ENCODE measurements around the gene ADAMTS2. TPM values are rescaled to one million over a fixed set of nuclear protein-coding genes. Genes with fewer than 3 reads are reported as not detected.

The ADAMTS2 gene
- total and polyA plus RNA-seq, 2 experiments from 2014 or later, result 1.6 to 8.1 TPM

- no peak overlapping the region for H2AFZ ChIP-seq
- Mint-ChIP-seq H3K9me3 (no peaks in the 10 kb centered on the region), H3K27ac (no peak overlapping the region), H3K4me1 (peaks cover 14% of the 10 kb centered on the region), H3K4me3 (no peak overlapping the region), H3K27me3 (ENCODE audit: insufficient read depth, low read depth, poor library complexity) (peaks cover 11% of the 10 kb centered on the region), H3K36me3 (ENCODE audit: low read depth) (no peaks in the 10 kb centered on the region; the same call in 2 of the 3 replicates)
- TF ChIP-seq NANOG (IDR thresholded peaks at IDR 0.05; ENCODE audit: borderline replicate concordance), result no peak
- TF ChIP-seq, protein P1, sequence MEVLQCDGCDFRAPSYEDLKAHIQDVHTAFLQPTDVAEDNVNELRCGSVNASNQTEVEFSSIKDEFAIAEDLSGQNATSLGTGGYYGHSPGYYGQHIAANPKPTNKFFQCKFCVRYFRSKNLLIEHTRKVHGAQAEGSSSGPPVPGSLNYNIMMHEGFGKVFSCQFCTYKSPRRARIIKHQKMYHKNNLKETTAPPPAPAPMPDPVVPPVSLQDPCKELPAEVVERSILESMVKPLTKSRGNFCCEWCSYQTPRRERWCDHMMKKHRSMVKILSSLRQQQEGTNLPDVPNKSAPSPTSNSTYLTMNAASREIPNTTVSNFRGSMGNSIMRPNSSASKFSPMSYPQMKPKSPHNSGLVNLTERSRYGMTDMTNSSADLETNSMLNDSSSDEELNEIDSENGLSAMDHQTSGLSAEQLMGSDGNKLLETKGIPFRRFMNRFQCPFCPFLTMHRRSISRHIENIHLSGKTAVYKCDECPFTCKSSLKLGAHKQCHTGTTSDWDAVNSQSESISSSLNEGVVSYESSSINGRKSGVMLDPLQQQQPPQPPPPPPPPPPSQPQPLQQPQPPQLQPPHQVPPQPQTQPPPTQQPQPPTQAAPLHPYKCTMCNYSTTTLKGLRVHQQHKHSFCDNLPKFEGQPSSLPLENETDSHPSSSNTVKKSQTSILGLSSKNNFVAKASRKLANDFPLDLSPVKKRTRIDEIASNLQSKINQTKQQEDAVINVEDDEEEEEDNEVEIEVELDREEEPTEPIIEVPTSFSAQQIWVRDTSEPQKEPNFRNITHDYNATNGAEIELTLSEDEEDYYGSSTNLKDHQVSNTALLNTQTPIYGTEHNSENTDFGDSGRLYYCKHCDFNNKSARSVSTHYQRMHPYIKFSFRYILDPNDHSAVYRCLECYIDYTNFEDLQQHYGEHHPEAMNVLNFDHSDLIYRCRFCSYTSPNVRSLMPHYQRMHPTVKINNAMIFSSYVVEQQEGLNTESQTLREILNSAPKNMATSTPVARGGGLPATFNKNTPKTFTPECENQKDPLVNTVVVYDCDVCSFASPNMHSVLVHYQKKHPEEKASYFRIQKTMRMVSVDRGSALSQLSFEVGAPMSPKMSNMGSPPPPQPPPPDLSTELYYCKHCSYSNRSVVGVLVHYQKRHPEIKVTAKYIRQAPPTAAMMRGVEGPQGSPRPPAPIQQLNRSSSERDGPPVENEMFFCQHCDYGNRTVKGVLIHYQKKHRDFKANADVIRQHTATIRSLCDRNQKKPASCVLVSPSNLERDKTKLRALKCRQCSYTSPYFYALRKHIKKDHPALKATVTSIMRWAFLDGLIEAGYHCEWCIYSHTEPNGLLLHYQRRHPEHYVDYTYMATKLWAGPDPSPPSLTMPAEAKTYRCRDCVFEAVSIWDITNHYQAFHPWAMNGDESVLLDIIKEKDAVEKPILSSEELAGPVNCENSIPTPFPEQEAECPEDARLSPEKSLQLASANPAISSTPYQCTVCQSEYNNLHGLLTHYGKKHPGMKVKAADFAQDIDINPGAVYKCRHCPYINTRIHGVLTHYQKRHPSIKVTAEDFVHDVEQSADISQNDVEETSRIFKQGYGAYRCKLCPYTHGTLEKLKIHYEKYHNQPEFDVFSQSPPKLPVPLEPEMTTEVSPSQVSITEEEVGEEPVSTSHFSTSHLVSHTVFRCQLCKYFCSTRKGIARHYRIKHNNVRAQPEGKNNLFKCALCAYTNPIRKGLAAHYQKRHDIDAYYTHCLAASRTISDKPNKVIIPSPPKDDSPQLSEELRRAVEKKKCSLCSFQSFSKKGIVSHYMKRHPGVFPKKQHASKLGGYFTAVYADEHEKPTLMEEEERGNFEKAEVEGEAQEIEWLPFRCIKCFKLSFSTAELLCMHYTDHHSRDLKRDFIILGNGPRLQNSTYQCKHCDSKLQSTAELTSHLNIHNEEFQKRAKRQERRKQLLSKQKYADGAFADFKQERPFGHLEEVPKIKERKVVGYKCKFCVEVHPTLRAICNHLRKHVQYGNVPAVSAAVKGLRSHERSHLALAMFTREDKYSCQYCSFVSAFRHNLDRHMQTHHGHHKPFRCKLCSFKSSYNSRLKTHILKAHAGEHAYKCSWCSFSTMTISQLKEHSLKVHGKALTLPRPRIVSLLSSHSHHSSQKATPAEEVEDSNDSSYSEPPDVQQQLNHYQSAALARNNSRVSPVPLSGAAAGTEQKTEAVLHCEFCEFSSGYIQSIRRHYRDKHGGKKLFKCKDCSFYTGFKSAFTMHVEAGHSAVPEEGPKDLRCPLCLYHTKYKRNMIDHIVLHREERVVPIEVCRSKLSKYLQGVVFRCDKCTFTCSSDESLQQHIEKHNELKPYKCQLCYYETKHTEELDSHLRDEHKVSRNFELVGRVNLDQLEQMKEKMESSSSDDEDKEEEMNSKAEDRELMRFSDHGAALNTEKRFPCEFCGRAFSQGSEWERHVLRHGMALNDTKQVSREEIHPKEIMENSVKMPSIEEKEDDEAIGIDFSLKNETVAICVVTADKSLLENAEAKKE (CRISPR knock-in tag; IDR thresholded peaks at IDR 0.05), result no peak
- no peak for TF ChIP-seq EZH2phosphoT487 (IDR thresholded peaks at IDR 0.05; ENCODE audit: unreplicated experiment)
- no peak for TF ChIP-seq POLR2AphosphoS5 (IDR thresholded peaks at IDR 0.05; ENCODE audit: low read depth)
- no peaks in the 10 kb centered on the region for H3K9me2 ChIP-seq (ENCODE audit: insufficient read depth)
- no peaks in the 10 kb centered on the region for H3K36me3 ChIP-seq (ENCODE audit: insufficient read depth)
- DNase-seq (ENCODE audit: low spot score), result no peak
- no peak overlapping the region for H3K27ac ChIP-seq (ENCODE audit: low read depth)
- no peaks in the 10 kb centered on the region for H3K79me2 ChIP-seq (replicated peaks; ENCODE audit: insufficient read depth)
- H4K20me1 ChIP-seq (replicated peaks; ENCODE audit: insufficient read depth), result no peaks in the 10 kb centered on the region
- H3K4me2 ChIP-seq, result no peak overlapping the region
- no peak overlapping the region for H3K4me3 ChIP-seq
- no peaks in the 10 kb centered on the region for H3F3A ChIP-seq (replicated peaks; ENCODE audit: low read depth)
- H3K27me3 ChIP-seq (ENCODE audit: insufficient read depth), result no peaks in the 10 kb centered on the region
- ATAC-seq, result no peak
- H3K4me1 ChIP-seq (ENCODE audit: insufficient read depth), result no peaks in the 10 kb centered on the region
Observed at GRCh38 chr5:179264053-179264782, 81.0 kb downstream of the ADAMTS2 start.

DNA sequence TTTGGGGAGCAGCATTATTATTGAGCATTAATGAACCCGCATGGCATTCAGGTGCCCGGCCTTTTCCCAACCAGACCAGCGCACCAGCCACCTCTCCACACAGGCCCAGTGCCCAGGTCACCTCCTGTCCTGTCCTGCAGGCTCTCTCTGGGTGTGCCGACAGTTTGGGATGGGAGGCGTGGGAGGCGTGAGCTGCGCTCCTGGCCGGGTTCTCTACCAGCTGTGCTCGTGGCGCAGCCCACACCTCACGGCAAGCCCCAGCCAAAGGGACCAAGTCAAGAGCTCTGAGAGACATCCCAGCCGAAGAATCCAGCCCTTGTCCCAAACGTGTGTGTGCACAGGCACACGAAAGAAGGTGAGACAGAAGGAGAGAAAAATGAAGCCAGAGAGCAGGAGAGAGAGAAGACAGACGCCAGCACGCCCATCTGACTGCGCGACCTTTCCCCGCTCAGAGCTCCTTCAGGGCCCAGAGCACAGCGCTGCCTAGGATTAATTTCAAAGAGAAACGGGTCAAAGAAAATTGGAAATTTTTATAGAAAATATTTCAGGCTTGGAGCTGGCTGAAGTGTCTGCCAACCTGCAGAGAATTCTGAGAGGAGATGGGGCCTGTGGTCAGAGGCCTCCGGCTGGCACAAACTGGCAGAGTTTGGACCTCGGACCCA, 81.7 kb downstream of the ADAMTS2 start:
- no peak overlapping the region for H3K4me2 ChIP-seq
- no peak overlapping the region for H2AFZ ChIP-seq
- no peaks in the 10 kb centered on the region for H3K4me1 ChIP-seq (ENCODE audit: insufficient read depth)
- peaks cover 14% of the 10 kb centered on the region for H3K4me1 Mint-ChIP-seq
- DNase-seq (ENCODE audit: low spot score), result no peak
- no peaks in the 10 kb centered on the region for H3K36me3 ChIP-seq (ENCODE audit: insufficient read depth)
- H3K9me2 ChIP-seq (ENCODE audit: insufficient read depth), result no peaks in the 10 kb centered on the region
- H3K27me3 Mint-ChIP-seq (ENCODE audit: insufficient read depth, low read depth, poor library complexity), result peaks cover 12% of the 10 kb centered on the region
- H3K79me2 ChIP-seq (replicated peaks; ENCODE audit: insufficient read depth), result no peaks in the 10 kb centered on the region
- H3K4me3 ChIP-seq, result no peak overlapping the region
- H3K36me3 Mint-ChIP-seq (ENCODE audit: low read depth), result no peaks in the 10 kb centered on the region; the same call in 2 of the 3 replicates
- H3K4me3 Mint-ChIP-seq, result no peak overlapping the region
- ATAC-seq, result no peak
- H3K27me3 ChIP-seq (ENCODE audit: insufficient read depth), result no peaks in the 10 kb centered on the region
- no peaks in the 10 kb centered on the region for H4K20me1 ChIP-seq (replicated peaks; ENCODE audit: insufficient read depth)
- H3K27ac ChIP-seq (ENCODE audit: low read depth), result no peak overlapping the region
- H3F3A ChIP-seq (replicated peaks; ENCODE audit: low read depth), result no peaks in the 10 kb centered on the region
- H3K9me3 Mint-ChIP-seq, result no peaks in the 10 kb centered on the region
- no peak overlapping the region for H3K27ac Mint-ChIP-seq
- TF ChIP-seq POLR2AphosphoS5 (IDR thresholded peaks at IDR 0.05; ENCODE audit: low read depth) (no peak), ZNF114 (CRISPR knock-in tag; IDR thresholded peaks at IDR 0.05) (no peak), REST (IDR thresholded peaks at IDR 0.05; ENCODE audit: unreplicated experiment) (no peak), NANOG (IDR thresholded peaks at IDR 0.05; ENCODE audit: borderline replicate concordance) (no peak), EZH2phosphoT487 (IDR thresholded peaks at IDR 0.05; ENCODE audit: unreplicated experiment) (no peak)
- TF ChIP-seq, protein P2, sequence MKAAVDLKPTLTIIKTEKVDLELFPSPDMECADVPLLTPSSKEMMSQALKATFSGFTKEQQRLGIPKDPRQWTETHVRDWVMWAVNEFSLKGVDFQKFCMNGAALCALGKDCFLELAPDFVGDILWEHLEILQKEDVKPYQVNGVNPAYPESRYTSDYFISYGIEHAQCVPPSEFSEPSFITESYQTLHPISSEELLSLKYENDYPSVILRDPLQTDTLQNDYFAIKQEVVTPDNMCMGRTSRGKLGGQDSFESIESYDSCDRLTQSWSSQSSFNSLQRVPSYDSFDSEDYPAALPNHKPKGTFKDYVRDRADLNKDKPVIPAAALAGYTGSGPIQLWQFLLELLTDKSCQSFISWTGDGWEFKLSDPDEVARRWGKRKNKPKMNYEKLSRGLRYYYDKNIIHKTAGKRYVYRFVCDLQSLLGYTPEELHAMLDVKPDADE (IDR thresholded peaks at IDR 0.05), result no peak

Measured in GM23338 (cell line).